Right atrium auricular region (tissue), 2 donors: ENCODE data around the gene RBM45. TPM values are rescaled to one million over a fixed set of nuclear protein-coding genes. Genes with fewer than 3 reads are reported as not detected.

Experiments used
- DNase-seq: peaks from one replicate; pipeline ENCODE4 v3.0.0-alpha.2; 2019; ENCODE audit warnings: low spot score
- H3K27ac ChIP-seq, 2 donors: fragments of 200-600 bp; sonication (generic); 1 replicate in 1 of 2; 2 replicates in 1 of 2; pipeline ENCODE4 v1.5.1; 2016 to 2019
- H3K27me3 ChIP-seq, 2 donors: fragments of 200-600 bp; sonication (generic); one replicate each; pipeline versions ENCODE4 v1.5.1 to v1.6.0; 2017 to 2019
- H3K36me3 ChIP-seq: fragments of 200-600 bp; sonication (generic); one replicate; pipeline ENCODE4 v1.5.1; 2016
- H3K4me1 ChIP-seq, 2 donors: fragments of 200-600 bp; sonication (generic); one replicate each; pipeline versions ENCODE4 v1.5.1 to v1.6.0; 2017 to 2019
- H3K4me3 ChIP-seq, 2 donors: fragments of 200-600 bp; sonication (generic); 1 replicate in 1 of 2; 2 replicates in 1 of 2; pipeline ENCODE4 v1.5.1; 2017 to 2019; ENCODE audit warnings: mild to moderate bottlenecking in 1 of 2, moderate library complexity in 1 of 2
- H3K9me3 ChIP-seq, 2 donors: fragments of 200-600 bp; sonication (generic); one replicate each; pipeline ENCODE4 v1.5.1; 2019
- total RNA-seq, 2 donors: library from RNA; depleted of rRNA; stranded (reverse); fragments of >200 nt; gene quantifications; one replicate each; pipeline ENCODE4 v1.1.0, GENCODE V29; 2016
- TF ChIP-seq, protein P1 (sequence below), 2 donors: fragments of 200-600 bp; sonication (generic); IDR thresholded peaks; one replicate each; pipeline ENCODE4 v1.5.1; 2019; ENCODE audit warnings: antibody characterized with exemption in 2 of 2

RBM45 gene
- total RNA-seq, 2 donors from 2014 or later = 4.1 to 8.5 TPM

DNA sequence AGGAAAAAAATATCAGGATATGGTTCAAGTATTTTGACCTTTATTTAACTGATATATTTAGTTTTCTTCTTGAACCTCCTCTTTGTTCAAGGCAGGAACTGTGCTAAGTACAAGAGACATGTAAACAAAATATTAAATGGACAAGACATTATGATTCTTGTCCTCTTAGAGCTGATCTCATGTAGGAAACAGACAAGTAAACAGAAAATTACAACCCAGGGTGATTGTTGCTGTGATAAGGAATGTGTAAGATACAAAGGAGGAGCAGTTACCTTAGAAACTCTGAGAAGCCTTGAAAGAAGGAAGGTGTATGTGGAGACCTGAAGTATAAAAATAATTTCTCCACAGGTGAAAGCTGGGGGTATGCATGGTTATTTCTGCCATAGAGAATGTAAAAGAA is 12.9 kb downstream of the RBM45 start:
- TF ChIP-seq, protein P1, sequence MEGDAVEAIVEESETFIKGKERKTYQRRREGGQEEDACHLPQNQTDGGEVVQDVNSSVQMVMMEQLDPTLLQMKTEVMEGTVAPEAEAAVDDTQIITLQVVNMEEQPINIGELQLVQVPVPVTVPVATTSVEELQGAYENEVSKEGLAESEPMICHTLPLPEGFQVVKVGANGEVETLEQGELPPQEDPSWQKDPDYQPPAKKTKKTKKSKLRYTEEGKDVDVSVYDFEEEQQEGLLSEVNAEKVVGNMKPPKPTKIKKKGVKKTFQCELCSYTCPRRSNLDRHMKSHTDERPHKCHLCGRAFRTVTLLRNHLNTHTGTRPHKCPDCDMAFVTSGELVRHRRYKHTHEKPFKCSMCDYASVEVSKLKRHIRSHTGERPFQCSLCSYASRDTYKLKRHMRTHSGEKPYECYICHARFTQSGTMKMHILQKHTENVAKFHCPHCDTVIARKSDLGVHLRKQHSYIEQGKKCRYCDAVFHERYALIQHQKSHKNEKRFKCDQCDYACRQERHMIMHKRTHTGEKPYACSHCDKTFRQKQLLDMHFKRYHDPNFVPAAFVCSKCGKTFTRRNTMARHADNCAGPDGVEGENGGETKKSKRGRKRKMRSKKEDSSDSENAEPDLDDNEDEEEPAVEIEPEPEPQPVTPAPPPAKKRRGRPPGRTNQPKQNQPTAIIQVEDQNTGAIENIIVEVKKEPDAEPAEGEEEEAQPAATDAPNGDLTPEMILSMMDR (IDR thresholded peaks at IDR 0.05) = no peak
- DNase-seq = no peak
- no peaks in the 10 kb centered on the region for H3K4me1 ChIP-seq
- no peak overlapping the region for H3K27ac ChIP-seq
- no peaks in the 10 kb centered on the region for H3K9me3 ChIP-seq
- H3K36me3 ChIP-seq = peaks cover 28% of the 10 kb centered on the region
- no peaks in the 10 kb centered on the region for H3K27me3 ChIP-seq
- H3K4me3 ChIP-seq = no peak overlapping the region

DNA sequence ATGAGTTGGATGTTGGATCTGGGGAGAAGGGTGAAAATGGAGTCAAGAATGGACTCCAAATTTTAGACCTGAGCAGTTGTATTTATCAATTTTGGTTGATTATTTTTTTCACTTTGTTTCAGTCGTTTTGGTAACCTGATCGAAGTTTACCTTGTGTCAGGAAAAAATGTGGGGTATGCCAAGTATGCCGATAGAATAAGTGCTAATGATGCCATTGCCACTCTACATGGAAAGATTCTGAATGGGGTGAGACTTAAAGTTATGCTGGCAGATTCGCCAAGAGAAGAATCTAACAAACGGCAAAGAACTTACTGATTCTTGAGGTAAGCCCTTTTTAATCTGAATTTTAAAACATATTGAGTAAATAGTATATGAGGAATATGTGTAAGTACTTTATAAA is 13.6 kb downstream of the RBM45 start:
- no peaks in the 10 kb centered on the region for H3K27me3 ChIP-seq
- H3K36me3 ChIP-seq = peaks cover 22% of the 10 kb centered on the region
- H3K27ac ChIP-seq = no peak overlapping the region
- no peaks in the 10 kb centered on the region for H3K4me1 ChIP-seq
- TF ChIP-seq, protein P1 (IDR thresholded peaks at IDR 0.05) = no peak
- H3K4me3 ChIP-seq = no peak overlapping the region
- H3K9me3 ChIP-seq = no peaks in the 10 kb centered on the region
- DNase-seq = no peak

- no peaks in the 10 kb centered on the region for H3K4me1 ChIP-seq
- H3K36me3 ChIP-seq = peaks cover 13% of the 10 kb centered on the region
- TF ChIP-seq, protein P1 (IDR thresholded peaks at IDR 0.05) = no peak
- no peaks in the 10 kb centered on the region for H3K27me3 ChIP-seq
- H3K4me3 ChIP-seq = no peak overlapping the region
- H3K9me3 ChIP-seq = no peaks in the 10 kb centered on the region
- no peak for DNase-seq
- no peak overlapping the region for H3K27ac ChIP-seq
These were observed 16.8 kb downstream of the RBM45 start for GRCh38 chr2:178128836-178129630.

DNA sequence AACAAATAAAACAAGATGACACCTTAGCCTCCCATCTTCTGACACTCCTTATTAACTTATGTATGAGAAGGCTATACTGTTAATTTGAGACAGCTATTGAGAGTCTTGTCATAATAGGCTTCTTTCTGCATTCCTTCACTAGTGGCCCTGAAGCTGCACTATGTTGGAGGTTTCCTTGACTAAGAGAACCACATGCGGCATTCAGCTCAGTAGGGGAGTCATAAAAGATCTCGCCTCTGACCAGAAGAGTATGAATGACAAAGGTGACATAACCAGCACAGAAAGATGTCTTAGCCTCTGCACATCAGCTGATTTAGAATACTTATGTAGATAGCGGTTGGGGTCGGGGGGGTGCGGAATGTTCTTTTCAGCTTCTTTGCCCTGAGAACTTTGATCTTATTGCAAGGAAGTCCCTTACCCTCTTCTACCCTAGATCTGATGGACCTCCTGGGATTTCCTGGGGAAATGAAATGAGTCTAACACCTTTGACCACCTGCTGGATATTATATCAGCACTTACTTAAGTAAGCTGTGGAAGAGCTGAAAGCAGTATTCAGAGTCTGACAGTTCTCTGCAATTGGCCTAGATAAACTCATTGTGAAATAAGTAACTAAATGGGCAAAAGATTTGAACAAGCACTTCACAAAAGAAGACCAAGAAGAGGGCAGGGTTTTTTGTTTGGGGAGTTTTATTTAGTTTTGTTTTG is 24.2 kb downstream of the RBM45 start:
- Histone ChIP-seq H3K27ac (no peak overlapping the region), H3K4me1 (no peaks in the 10 kb centered on the region), H3K36me3 (peaks cover 6% of the 10 kb centered on the region), H3K4me3 (no peak overlapping the region), H3K27me3 (no peaks in the 10 kb centered on the region), H3K9me3 (no peaks in the 10 kb centered on the region)
- TF ChIP-seq, protein P1 (IDR thresholded peaks at IDR 0.05) = no peak
- no peak for DNase-seq

GRCh38 chr2:178142274-178143065 is 30.2 kb downstream of the RBM45 start:
- H3K4me3 ChIP-seq = no peak overlapping the region
- DNase-seq = no peak
- H3K4me1 ChIP-seq = no peaks in the 10 kb centered on the region
- no peaks in the 10 kb centered on the region for H3K36me3 ChIP-seq
- H3K27ac ChIP-seq = no peak overlapping the region
- H3K9me3 ChIP-seq = no peaks in the 10 kb centered on the region
- no peaks in the 10 kb centered on the region for H3K27me3 ChIP-seq
- TF ChIP-seq, protein P1 (IDR thresholded peaks at IDR 0.05) = no peak
